Stimulated activated memory B cell treated with anti-CD40 and anti-IgM and Interleukin-4, amounts not matched to agents 10 μg/mL and 1 μg/mL and 100 μg/mL, for 72 hours (primary cell): ENCODE data around the gene NPAS2.

Experiments
- ATAC-seq: fragments of 150-1000 bp; cut with Tn5 transposase; 2 replicates; pipeline ENCODE4 v1.10.0; 2021
- H3K27ac Mint-ChIP-seq: one replicate; pipeline ENCODE4 v1.8.0; 2022; ENCODE audit warnings: mild to moderate bottlenecking, mixed read lengths
- H3K27me3 Mint-ChIP-seq: one replicate; pipeline ENCODE4 v1.8.0; 2022; ENCODE audit warnings: mixed read lengths
- H3K36me3 Mint-ChIP-seq: one replicate; pipeline ENCODE4 v1.8.0; 2022; ENCODE audit warnings: mixed read lengths
- H3K4me1 Mint-ChIP-seq: one replicate; pipeline ENCODE4 v1.8.0; 2022; ENCODE audit warnings: mixed read lengths
- H3K4me3 Mint-ChIP-seq: one replicate; pipeline ENCODE4 v1.8.0; 2022; ENCODE audit warnings: mild to moderate bottlenecking, moderate library complexity, mixed read lengths
- H3K9me3 Mint-ChIP-seq: one replicate; pipeline ENCODE4 v1.8.0; 2022; ENCODE audit warnings: mixed read lengths

NPAS2 gene

GRCh38 chr2:100953406-100954043 is 133.6 kb downstream of the NPAS2 start:
- Mint-ChIP-seq H3K27me3 (peaks cover 27% of the 10 kb centered on the region), H3K36me3 (no peaks in the 10 kb centered on the region), H3K27ac (no peak overlapping the region), H3K4me1 (peaks cover 11% of the 10 kb centered on the region), H3K9me3 (no peaks in the 10 kb centered on the region), H3K4me3 (no peak overlapping the region)
- ATAC-seq = no peak

GRCh38 chr2:100954044-100954420 is 134.1 kb downstream of the NPAS2 start:
- H3K4me1 Mint-ChIP-seq = peaks cover 11% of the 10 kb centered on the region
- H3K4me3 Mint-ChIP-seq = no peak overlapping the region
- ATAC-seq = no peak
- H3K27ac Mint-ChIP-seq = no peak overlapping the region
- H3K36me3 Mint-ChIP-seq = no peaks in the 10 kb centered on the region
- H3K9me3 Mint-ChIP-seq = no peaks in the 10 kb centered on the region
- peaks cover 28% of the 10 kb centered on the region for H3K27me3 Mint-ChIP-seq

DNA sequence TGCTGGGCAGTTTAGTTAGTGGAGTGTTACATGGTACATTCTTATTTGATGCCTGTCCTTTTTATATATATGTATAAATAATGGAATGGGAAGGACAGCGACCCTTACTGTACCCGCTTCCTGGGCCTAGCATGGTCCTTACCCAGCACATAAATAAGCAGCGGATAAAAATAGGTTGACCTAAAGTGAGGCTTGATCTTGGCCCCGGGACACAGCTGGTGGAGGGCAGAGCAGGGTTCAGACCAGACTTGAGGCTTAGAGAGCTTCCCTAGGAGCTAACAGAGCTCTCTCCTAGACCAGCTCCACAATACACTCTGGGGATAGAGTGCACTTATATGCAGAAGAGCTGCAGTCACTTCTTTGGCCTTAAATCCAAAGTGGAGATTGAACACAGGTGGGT is 135.3 kb downstream of the NPAS2 start:
- Mint-ChIP-seq H3K27ac (no peak overlapping the region), H3K4me3 (no peak overlapping the region), H3K9me3 (no peaks in the 10 kb centered on the region), H3K27me3 (peaks cover 28% of the 10 kb centered on the region), H3K4me1 (peaks cover 7% of the 10 kb centered on the region), H3K36me3 (no peaks in the 10 kb centered on the region)
- peak; percentile 20 for ATAC-seq

- Mint-ChIP-seq H3K27me3 (peaks cover 28% of the 10 kb centered on the region), H3K4me3 (no peak overlapping the region), H3K36me3 (no peaks in the 10 kb centered on the region), H3K27ac (no peak overlapping the region), H3K9me3 (no peaks in the 10 kb centered on the region), H3K4me1 (no peaks in the 10 kb centered on the region)
- no peak for ATAC-seq
These were observed 136.1 kb downstream of the NPAS2 start for GRCh38 chr2:100956081-100956480.

- Mint-ChIP-seq H3K9me3 (no peaks in the 10 kb centered on the region), H3K4me3 (no peak overlapping the region), H3K27ac (no peak overlapping the region), H3K27me3 (peaks cover 28% of the 10 kb centered on the region), H3K36me3 (no peaks in the 10 kb centered on the region), H3K4me1 (no peaks in the 10 kb centered on the region)
- ATAC-seq = no peak
These were observed 138.2 kb downstream of the NPAS2 start for GRCh38 chr2:100957996-100958653.

DNA sequence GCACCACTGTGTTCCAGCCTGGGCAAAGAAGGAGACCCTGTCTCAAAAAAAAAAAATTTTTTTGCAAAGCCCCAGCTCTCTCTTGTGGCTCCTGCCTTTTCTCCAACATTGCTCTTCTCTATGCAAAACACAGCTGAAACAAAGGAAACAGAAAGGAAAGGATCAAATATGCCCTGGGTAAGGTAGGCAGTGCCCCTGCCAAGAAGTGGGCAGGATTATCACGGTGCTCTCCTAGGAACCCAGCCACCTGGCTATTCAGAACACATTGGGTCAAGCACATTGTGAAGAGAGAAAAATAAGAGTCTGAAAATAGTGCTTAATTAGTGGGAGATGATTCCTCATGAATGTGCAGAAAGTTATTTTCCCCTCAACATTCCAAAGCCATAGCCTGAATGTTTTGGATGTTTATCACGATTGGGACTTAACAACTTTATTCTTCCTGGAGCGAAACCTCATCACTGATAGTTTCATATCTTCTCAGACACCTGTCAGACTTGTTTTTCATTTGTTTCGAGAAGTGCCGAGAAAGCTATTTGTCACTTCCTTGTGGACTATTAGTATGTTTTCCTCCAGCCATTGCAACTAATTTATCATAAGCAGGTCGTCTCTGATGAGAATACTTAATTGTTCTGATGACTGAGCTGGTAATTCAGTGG is 139.4 kb downstream of the NPAS2 start:
- no peak overlapping the region for H3K27ac Mint-ChIP-seq
- H3K27me3 Mint-ChIP-seq = peaks cover 28% of the 10 kb centered on the region
- no peak for ATAC-seq
- H3K4me1 Mint-ChIP-seq = no peaks in the 10 kb centered on the region
- H3K4me3 Mint-ChIP-seq = no peak overlapping the region
- H3K36me3 Mint-ChIP-seq = no peaks in the 10 kb centered on the region
- no peaks in the 10 kb centered on the region for H3K9me3 Mint-ChIP-seq

- no peak for ATAC-seq
- Mint-ChIP-seq H3K27ac (no peak overlapping the region), H3K4me3 (no peak overlapping the region)
These were observed 140.7 kb downstream of the NPAS2 start for GRCh38 chr2:100960688-100961087.

GRCh38 chr2:100962366-100963025 is 142.6 kb downstream of the NPAS2 start:
- Mint-ChIP-seq H3K27ac (no peak overlapping the region), H3K4me3 (no peak overlapping the region), H3K27me3 (peaks cover 9% of the 10 kb centered on the region), H3K4me1 (no peaks in the 10 kb centered on the region), H3K9me3 (no peaks in the 10 kb centered on the region), H3K36me3 (no peaks in the 10 kb centered on the region)
- no peak for ATAC-seq

More at GRCh38 chr2:100960688-100961087, 140.7 kb downstream of the NPAS2 start:
- Mint-ChIP-seq H3K9me3 (no peaks in the 10 kb centered on the region), H3K4me1 (no peaks in the 10 kb centered on the region), H3K36me3 (no peaks in the 10 kb centered on the region), H3K27me3 (peaks cover 24% of the 10 kb centered on the region)

DNA sequence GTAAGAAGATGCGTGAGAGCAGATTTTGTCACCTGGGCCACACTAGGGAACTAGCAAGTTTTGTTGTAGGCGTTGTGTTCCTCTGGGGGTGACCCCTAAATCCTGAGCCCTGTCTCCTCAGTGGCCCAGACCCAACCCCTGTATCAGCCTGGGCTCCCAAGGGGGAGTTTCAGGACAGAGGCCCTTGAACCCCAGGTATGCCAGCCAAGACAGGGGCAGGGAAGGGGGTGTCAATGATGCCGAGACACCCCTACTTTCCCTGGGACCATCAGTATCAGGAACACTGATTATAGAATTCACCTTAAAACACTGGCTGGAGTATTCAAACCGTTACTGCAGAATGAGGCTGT is 143.1 kb downstream of the NPAS2 start:
- peak; percentile 27 for ATAC-seq
- no peaks in the 10 kb centered on the region for H3K36me3 Mint-ChIP-seq
- no peak overlapping the region for H3K27ac Mint-ChIP-seq
- H3K4me1 Mint-ChIP-seq = no peaks in the 10 kb centered on the region
- no peaks in the 10 kb centered on the region for H3K9me3 Mint-ChIP-seq
- no peak overlapping the region for H3K4me3 Mint-ChIP-seq
- H3K27me3 Mint-ChIP-seq = peaks cover 7% of the 10 kb centered on the region

GRCh38 chr2:100964222-100964621 is 144.3 kb downstream of the NPAS2 start:
- H3K9me3 Mint-ChIP-seq = no peaks in the 10 kb centered on the region
- no peak overlapping the region for H3K27ac Mint-ChIP-seq
- peaks cover 8% of the 10 kb centered on the region for H3K27me3 Mint-ChIP-seq
- H3K4me1 Mint-ChIP-seq = no peaks in the 10 kb centered on the region
- H3K36me3 Mint-ChIP-seq = no peaks in the 10 kb centered on the region
- no peak for ATAC-seq
- no peak overlapping the region for H3K4me3 Mint-ChIP-seq

DNA sequence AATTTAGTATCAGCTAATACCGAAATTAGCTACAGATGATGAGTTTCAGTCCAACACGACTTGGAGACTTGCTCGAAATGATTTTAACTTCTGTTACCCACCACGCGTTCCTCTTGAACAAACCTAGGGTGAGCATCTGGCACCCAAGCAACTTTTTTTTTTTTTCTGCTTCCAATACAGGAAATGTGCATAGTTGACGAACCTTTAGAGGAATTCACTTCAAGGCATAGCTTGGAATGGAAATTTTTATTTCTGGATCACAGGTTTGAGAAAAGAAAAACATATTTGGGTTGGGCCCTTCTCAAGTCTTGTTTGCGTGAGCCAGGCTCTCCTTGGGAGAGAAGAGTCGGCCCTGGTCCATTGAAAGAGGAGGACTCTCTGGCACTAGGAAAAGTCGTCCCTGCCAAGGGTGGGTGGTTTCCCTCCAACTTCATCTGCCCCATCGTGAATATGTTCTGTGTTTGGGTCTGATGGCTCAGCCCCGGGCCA is 144.8 kb downstream of the NPAS2 start:
- Mint-ChIP-seq H3K27me3 (peaks cover 13% of the 10 kb centered on the region), H3K9me3 (no peaks in the 10 kb centered on the region), H3K4me1 (no peaks in the 10 kb centered on the region), H3K27ac (no peak overlapping the region), H3K36me3 (no peaks in the 10 kb centered on the region), H3K4me3 (no peak overlapping the region)
- ATAC-seq = no peak

GRCh38 chr2:100965596-100965995 is 145.7 kb downstream of the NPAS2 start:
- Mint-ChIP-seq H3K4me3 (no peak overlapping the region), H3K27me3 (peaks cover 22% of the 10 kb centered on the region), H3K27ac (no peak overlapping the region), H3K9me3 (no peaks in the 10 kb centered on the region), H3K4me1 (no peaks in the 10 kb centered on the region), H3K36me3 (no peaks in the 10 kb centered on the region)
- no peak for ATAC-seq

- Mint-ChIP-seq H3K9me3 (no peaks in the 10 kb centered on the region), H3K27me3 (peaks cover 41% of the 10 kb centered on the region), H3K4me3 (no peak overlapping the region), H3K36me3 (no peaks in the 10 kb centered on the region), H3K4me1 (no peaks in the 10 kb centered on the region), H3K27ac (no peak overlapping the region)
- ATAC-seq = no peak
These were observed 147.8 kb downstream of the NPAS2 start for GRCh38 chr2:100967716-100968115.

DNA sequence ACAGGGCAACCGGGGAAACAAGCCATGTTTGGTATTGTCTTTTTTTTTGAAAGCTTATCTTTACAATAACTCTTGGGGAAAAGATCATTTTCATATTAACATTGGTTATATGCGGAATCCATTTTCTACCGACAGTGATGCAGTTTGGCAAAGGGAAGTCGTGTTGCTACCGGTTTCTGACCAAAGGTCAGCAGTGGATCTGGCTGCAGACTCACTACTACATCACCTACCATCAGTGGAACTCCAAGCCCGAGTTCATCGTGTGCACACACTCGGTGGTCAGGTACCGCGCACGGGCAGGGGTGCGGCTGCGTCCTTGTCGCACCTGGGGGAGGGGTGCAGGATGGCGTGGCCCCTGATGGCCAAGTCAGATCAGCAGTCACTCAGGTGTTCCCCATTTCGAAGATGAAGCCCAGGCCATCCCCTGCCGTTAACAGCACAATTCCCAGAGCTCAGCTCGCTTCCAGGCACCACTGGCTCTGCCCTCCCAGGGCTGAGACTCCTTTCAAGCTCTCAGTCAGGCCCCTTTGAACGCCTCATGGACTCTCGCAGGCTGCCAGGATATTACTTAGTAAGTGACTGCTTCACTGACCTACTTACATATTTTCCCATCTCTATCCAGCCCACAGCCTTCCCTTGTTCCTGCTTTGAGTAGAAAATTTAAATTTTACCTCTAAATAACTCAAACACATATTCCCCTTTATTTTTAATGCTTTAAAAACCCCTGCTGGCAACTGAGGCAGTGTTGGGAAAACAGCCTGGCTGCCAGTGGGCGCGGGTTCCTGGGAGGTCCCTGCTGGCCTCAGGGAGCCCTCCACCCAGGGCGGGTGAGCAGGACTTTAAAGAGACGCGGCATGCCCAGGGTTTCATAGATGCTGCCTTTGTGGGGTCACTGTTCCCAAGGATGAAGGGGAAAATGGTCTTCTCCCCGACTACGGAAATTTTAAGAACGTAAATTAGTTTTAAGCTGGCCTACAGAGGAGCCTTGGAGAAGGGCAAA is 148.5 kb downstream of the NPAS2 start:
- no peaks in the 10 kb centered on the region for H3K9me3 Mint-ChIP-seq
- no peak overlapping the region for H3K27ac Mint-ChIP-seq
- H3K27me3 Mint-ChIP-seq = peaks cover 44% of the 10 kb centered on the region
- ATAC-seq = no peak
- no peak overlapping the region for H3K4me3 Mint-ChIP-seq
- H3K4me1 Mint-ChIP-seq = no peaks in the 10 kb centered on the region
- H3K36me3 Mint-ChIP-seq = no peaks in the 10 kb centered on the region
